ENCODE measurements around the gene KIFC3. TPM values are rescaled to one million over a fixed set of nuclear protein-coding genes. Genes with fewer than 3 reads are reported as not detected.
A peak's percentile ranks its signal among the peaks of the same experiment; 100 is the strongest.
"Not testable (repeated sequence)": the region's sequence is repeated elsewhere in the genome, so short reads cannot be mapped to it uniquely, and the experiment has no call there.

KIFC3 gene
- total and polyA plus RNA-seq, 5 donors, result 39.9 to 67.5 (median 49.8) TPM

DNA sequence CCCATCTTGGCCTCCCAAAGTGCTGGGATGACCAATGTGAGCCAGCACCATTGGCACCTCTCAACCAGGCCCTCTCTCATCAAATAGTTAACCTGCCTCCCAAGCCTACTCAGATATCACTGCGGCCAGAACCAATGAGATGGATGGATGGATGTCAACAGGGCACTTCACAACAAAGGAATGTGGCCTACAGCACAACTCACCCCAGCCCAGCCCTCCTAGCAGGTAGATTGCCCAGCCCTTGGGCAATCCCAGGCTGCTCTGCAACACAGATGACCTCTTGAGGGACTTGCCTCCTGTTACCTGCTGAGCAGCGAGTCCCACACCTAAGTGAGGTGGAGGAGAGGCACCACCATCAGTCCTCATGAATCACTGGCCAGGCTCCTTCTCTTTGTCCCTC lies 22.6 kb upstream of the KIFC3 start:
- intact Hi-C loops (cut with DNase I), result no loop called here
- Histone ChIP-seq H3K4me1 (ENCODE audit: control insufficient read depth, insufficient read depth, low read length) (peaks cover 3% of the 10 kb centered on the region), H3K9me3 (ENCODE audit: control insufficient read depth, low read length) (no peaks in the 10 kb centered on the region), H3K27me3 (ENCODE audit: control insufficient read depth, insufficient read depth) (no peaks in the 10 kb centered on the region), H3K27ac (ENCODE audit: low read length) (no peak overlapping the region), H3K4me3 (ENCODE audit: low read length) (no peak overlapping the region)
- ATAC-seq, result no peak
- 78% methylated on average over 2 of the region's 2 CpGs for WGBS
- DNase-seq, result no peak

- WGBS, result 70% methylated on average over 5 of the region's 5 CpGs
- H3K27me3 ChIP-seq (ENCODE audit: control insufficient read depth, insufficient read depth), result no peaks in the 10 kb centered on the region
- no peak overlapping the region for H3K27ac ChIP-seq (ENCODE audit: low read length)
- intact Hi-C loops (cut with DNase I), result no loop called here
- H3K9me3 ChIP-seq (ENCODE audit: control insufficient read depth, low read length), result no peaks in the 10 kb centered on the region
- no peak overlapping the region for H3K4me3 ChIP-seq (ENCODE audit: low read length)
- H3K4me1 ChIP-seq (ENCODE audit: control insufficient read depth, insufficient read depth, low read length), result no peaks in the 10 kb centered on the region
- no peak for DNase-seq
- no peak for ATAC-seq
Observed at GRCh38 chr16:57823836-57824235, 21.5 kb upstream of the KIFC3 start.

GRCh38 chr16:57822856-57823255 lies 20.6 kb upstream of the KIFC3 start:
- no peaks in the 10 kb centered on the region for H3K9me3 ChIP-seq (ENCODE audit: control insufficient read depth, low read length)
- ATAC-seq, result no peak
- no peak overlapping the region for H3K4me3 ChIP-seq (ENCODE audit: low read length)
- no peak for DNase-seq
- no peaks in the 10 kb centered on the region for H3K4me1 ChIP-seq (ENCODE audit: control insufficient read depth, insufficient read depth, low read length)
- H3K27ac ChIP-seq (ENCODE audit: low read length), result no peak overlapping the region
- intact Hi-C loops (cut with DNase I), result no loop called here
- 49% methylated on average over 2 of the region's 2 CpGs for WGBS
- H3K27me3 ChIP-seq (ENCODE audit: control insufficient read depth, insufficient read depth), result no peaks in the 10 kb centered on the region

DNA sequence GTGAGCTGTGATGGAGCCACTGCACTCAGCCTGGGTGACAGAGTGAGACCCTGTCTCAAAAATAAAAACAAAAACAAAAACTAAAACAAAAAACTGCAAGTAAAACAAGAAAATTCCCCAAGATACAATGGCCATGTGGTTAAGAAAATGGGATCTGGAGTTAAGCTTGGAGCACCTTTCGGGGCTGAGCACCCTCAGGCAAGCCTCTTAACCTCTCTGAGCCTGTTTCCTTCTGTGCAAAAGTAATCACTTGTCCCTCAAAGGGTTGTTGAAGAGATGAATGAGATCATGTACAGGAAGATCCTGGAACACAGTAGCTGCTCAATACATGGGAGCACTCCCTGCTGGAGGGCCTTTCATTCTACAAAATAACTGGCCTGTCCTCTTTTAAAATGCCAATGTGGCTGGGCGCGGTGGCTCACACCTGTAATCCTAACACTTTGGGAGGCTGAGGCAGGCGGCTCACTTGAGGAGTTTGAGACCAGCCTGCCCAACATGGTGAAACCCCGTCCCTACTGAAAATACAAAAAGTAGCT lies 19.8 kb upstream of the KIFC3 start:
- 98% methylated on average over 5 of the region's 5 CpGs for WGBS
- intact Hi-C loops (cut with DNase I), result no loop called here
- DNase-seq, result no peak

GRCh38 chr16:57821149-57821971 lies 19.1 kb upstream of the KIFC3 start:
- ATAC-seq (no peak), DNase-seq (no peak)
- H3K4me1 ChIP-seq (ENCODE audit: control insufficient read depth, insufficient read depth, low read length), result peaks cover 3% of the 10 kb centered on the region
- intact Hi-C loops (cut with DNase I), result no loop called here
- H3K27ac ChIP-seq (ENCODE audit: low read length), result no peak overlapping the region
- H3K9me3 ChIP-seq (ENCODE audit: control insufficient read depth, low read length), result no peaks in the 10 kb centered on the region
- 68% methylated on average over 10 of the region's 10 CpGs for WGBS
- H3K4me3 ChIP-seq (ENCODE audit: low read length), result no peak overlapping the region
- no peaks in the 10 kb centered on the region for H3K27me3 ChIP-seq (ENCODE audit: control insufficient read depth, insufficient read depth)

More for the DNA sequence above, 19.8 kb upstream of the KIFC3 start:
- Histone ChIP-seq H3K4me3 (ENCODE audit: low read length) (no peak overlapping the region), H3K27me3 (ENCODE audit: control insufficient read depth, insufficient read depth) (no peaks in the 10 kb centered on the region), H3K9me3 (ENCODE audit: control insufficient read depth, low read length) (no peaks in the 10 kb centered on the region), H3K27ac (ENCODE audit: low read length) (no peak overlapping the region), H3K4me1 (ENCODE audit: control insufficient read depth, insufficient read depth, low read length) (no peaks in the 10 kb centered on the region)
- no peak for ATAC-seq

DNA sequence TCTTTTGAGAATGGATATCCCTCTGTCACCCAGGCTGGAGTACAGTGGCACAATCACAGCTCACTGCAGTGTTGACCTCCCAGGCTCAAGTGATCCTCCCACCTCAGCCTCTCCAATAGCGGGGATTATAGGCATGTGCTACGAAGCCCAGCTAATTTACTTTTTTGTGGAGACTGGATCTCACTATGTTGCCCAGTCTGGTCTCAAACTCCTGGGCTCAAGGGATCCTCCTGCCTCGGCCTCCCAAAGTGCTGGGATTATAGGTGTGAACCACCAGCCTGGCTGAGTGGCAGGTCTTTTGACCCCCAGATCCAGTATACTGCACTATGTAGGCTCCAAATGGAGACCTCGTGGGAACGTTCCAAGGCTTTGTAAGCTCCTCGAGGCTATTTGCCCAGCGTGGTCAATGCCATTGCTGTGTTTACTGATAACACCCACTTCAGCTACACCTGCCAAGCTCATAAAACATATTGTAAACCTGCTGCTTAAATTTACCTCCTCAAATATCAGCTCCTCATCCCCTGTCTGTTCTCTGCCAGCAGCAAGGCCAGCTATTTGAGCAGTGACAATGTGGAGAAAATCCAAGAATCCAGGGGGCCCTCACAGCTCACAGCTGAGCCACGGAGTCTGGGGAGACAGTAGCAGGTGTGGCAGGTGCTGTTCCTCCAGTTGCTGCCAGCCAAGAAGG lies 16.2 kb upstream of the KIFC3 start:
- H3K9me3 ChIP-seq (ENCODE audit: control insufficient read depth, low read length), result no peaks in the 10 kb centered on the region
- ATAC-seq, result no peak
- H3K4me3 ChIP-seq (ENCODE audit: low read length), result no peak overlapping the region
- no peak overlapping the region for H3K27ac ChIP-seq (ENCODE audit: low read length)
- H3K4me1 ChIP-seq (ENCODE audit: control insufficient read depth, insufficient read depth, low read length), result peaks cover 8% of the 10 kb centered on the region
- DNase-seq, result no peak
- H3K27me3 ChIP-seq (ENCODE audit: control insufficient read depth, insufficient read depth), result no peaks in the 10 kb centered on the region
- intact Hi-C loops (cut with DNase I), result no loop called here
- 87% methylated on average over 8 of the region's 8 CpGs for WGBS

- Histone ChIP-seq H3K9me3 (ENCODE audit: control insufficient read depth, low read length) (no peaks in the 10 kb centered on the region), H3K27ac (ENCODE audit: low read length) (no peak overlapping the region), H3K4me1 (ENCODE audit: control insufficient read depth, insufficient read depth, low read length) (peaks cover 8% of the 10 kb centered on the region), H3K27me3 (ENCODE audit: control insufficient read depth, insufficient read depth) (no peaks in the 10 kb centered on the region), H3K4me3 (ENCODE audit: low read length) (no peak overlapping the region)
- DNase-seq (no peak), ATAC-seq (no peak)
- intact Hi-C loops (cut with DNase I), result no loop called here
Observed at GRCh38 chr16:57817680-57818079, 15.4 kb upstream of the KIFC3 start.

DNA sequence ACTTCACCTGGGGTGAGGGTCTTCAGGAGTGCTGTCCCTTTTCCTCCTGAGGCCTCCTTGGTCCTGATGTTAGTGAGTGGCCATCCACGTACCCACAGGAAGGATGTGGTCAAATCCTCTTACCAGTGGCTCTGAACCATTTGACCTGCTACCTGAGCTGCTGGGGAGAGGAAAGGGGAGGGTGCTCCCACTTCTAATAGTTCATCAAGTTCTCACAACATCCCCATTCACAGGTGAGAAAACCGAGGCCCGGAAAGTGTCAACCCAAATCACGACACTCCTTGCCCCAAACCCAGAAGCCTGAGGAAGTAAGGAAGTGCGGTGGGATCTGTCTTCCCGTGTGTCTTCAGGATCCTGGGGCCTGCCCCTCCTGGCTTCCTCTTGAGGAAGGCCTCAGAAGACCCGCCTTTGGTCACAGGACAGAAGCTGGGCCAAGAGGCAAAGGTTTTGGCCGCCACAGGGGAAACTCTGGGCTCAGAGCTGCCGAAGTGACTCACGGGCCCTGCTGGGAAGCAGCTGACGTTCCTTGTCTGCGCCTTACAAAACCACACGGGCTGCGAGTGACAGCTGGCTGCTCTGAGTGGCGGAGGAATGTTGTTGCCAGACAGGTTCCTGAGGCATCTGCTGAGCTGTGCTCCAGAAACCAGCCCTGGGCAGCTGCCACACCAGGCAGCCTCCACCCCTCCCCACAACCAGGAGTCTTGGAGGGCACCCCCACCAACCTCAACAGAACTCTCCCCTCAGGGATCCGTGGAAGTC lies 13.9 kb upstream of the KIFC3 start:
- intact Hi-C loops (cut with DNase I), result no loop called here
- peak; percentile 94 to 95 (median 95) for DNase-seq

GRCh38 chr16:57814896-57815295 lies 12.6 kb upstream of the KIFC3 start:
- Histone ChIP-seq H3K9me3 (ENCODE audit: control insufficient read depth, low read length) (no peaks in the 10 kb centered on the region), H3K27ac (ENCODE audit: low read length) (no peak overlapping the region), H3K27me3 (ENCODE audit: control insufficient read depth, insufficient read depth) (no peaks in the 10 kb centered on the region), H3K4me3 (ENCODE audit: low read length) (no peak overlapping the region), H3K4me1 (ENCODE audit: control insufficient read depth, insufficient read depth, low read length) (peaks cover 10% of the 10 kb centered on the region)
- intact Hi-C loops (cut with DNase I), result no loop called here
- WGBS, result 97% methylated on average over 3 of the region's 3 CpGs
- no peak for ATAC-seq
- DNase-seq, result no peak

More for the DNA sequence above, 13.9 kb upstream of the KIFC3 start:
- Histone ChIP-seq H3K4me1 (ENCODE audit: control insufficient read depth, insufficient read depth, low read length) (peaks cover 8% of the 10 kb centered on the region), H3K4me3 (ENCODE audit: low read length) (no peak overlapping the region), H3K27me3 (ENCODE audit: control insufficient read depth, insufficient read depth) (no peaks in the 10 kb centered on the region), H3K9me3 (ENCODE audit: control insufficient read depth, low read length) (no peaks in the 10 kb centered on the region), H3K27ac (ENCODE audit: low read length) (peak overlapping the region; percentile 39)
- 17% methylated on average over 16 of the region's 16 CpGs for WGBS
- ATAC-seq, result peak; percentile 96 to 97

DNA sequence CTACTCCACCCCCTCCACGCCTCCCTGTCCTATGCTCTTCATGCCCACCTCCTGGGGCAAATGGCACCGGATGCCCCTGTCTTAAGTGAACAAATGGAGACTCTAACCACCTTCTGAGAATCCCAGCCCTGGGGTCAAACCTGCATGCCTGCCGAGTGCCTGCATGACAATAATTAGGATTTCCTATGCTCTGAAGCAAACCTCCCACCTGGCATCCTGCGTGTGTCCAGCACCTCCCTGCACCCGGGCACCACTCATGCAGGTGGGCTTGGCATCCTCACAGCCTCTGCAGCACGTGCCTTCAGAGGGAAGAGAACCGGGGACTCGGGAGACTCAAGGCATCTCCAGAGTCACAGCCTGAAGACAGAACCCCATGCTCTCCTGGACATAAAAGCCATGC lies 11.2 kb upstream of the KIFC3 start:
- 85% methylated on average over 8 of the region's 8 CpGs for whole genome bisulfite sequencing
- Histone ChIP-seq H3K27me3 (ENCODE audit: control insufficient read depth, insufficient read depth) (no peaks in the 10 kb centered on the region), H3K9me3 (ENCODE audit: control insufficient read depth, low read length) (no peaks in the 10 kb centered on the region), H3K27ac (ENCODE audit: low read length) (no peak overlapping the region), H3K4me1 (ENCODE audit: control insufficient read depth, insufficient read depth, low read length) (peaks cover 12% of the 10 kb centered on the region), H3K4me3 (ENCODE audit: low read length) (no peak overlapping the region)
- intact Hi-C loops (cut with DNase I), result no loop called here
- DNase-seq (no peak), ATAC-seq (no peak)

GRCh38 chr16:57811340-57811739 lies 9.0 kb upstream of the KIFC3 start:
- H3K9me3 ChIP-seq (ENCODE audit: control insufficient read depth, low read length); intact Hi-C loops (cut with DNase I); ATAC-seq; H3K27me3 ChIP-seq (ENCODE audit: control insufficient read depth, insufficient read depth); DNase-seq; H3K4me3 ChIP-seq (ENCODE audit: low read length); H3K4me1 ChIP-seq (ENCODE audit: control insufficient read depth, insufficient read depth, low read length); H3K27ac ChIP-seq (ENCODE audit: low read length): not testable (repeated sequence)
- 88% methylated on average over 8 of the region's 8 CpGs for WGBS
